ENCODE data around the gene ZNF841. TPM values are rescaled to one million over a fixed set of nuclear protein-coding genes. Genes with fewer than 3 reads are reported as not detected.
"Not testable (repeated sequence)": the region's sequence is repeated elsewhere in the genome, so short reads cannot be mapped to it uniquely, and the experiment has no call there.

The ZNF841 gene
- 9.3 TPM for polyA plus RNA-seq (2013, experiment 1 of 2; ENCODE audit: insufficient read length)
- polyA plus RNA-seq (2013, experiment 2 of 2; ENCODE audit: insufficient read length) = 9.6 TPM

DNA sequence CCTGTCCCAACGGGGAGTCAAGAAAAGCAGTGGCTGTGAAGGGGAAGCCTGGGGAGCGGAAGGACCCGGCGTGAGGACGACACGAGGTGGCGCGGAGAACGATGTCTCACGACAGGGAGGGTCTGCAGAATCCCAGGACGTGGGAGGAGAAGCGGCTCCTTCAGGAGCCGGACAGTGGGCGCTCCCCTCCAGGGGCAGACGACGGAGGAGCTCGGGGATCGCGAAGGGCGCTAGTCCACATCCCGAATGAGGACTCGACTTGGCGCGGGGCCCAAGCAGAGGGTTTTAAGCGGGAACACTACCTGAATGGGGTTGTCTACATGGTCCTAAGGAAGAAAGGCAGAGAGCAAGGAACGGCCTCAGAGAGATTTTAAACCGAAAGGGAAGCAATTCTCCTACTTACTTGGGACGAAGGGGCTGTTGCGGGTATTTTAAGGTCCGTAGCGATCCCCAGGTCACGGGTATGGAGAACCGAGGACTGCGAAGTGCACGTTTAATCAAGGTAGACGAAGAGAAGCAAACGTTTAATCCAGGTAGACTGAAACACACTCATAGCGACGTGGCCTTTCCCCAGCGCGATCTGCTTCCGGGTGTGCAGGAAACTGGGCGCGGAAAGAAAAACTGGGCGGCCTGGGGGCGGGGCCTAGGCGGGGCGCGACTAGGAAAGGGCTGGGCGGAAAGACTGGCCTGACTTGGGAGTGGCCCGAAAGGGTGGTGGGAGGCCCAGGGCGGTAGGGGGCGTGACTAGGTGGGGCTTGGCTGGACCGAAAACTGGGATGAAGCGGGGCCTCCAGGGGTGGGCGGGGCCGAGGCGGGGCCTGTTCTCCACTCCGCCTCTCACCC, at the start of gene ZNF841:
Gene ZNF841 (minus strand): TSS at position 594 of the 843 bp plus-strand sequence. CDS start 10,964 bp downstream, outside the sequence.
- peak; percentile 94 for DNase-seq

DNA sequence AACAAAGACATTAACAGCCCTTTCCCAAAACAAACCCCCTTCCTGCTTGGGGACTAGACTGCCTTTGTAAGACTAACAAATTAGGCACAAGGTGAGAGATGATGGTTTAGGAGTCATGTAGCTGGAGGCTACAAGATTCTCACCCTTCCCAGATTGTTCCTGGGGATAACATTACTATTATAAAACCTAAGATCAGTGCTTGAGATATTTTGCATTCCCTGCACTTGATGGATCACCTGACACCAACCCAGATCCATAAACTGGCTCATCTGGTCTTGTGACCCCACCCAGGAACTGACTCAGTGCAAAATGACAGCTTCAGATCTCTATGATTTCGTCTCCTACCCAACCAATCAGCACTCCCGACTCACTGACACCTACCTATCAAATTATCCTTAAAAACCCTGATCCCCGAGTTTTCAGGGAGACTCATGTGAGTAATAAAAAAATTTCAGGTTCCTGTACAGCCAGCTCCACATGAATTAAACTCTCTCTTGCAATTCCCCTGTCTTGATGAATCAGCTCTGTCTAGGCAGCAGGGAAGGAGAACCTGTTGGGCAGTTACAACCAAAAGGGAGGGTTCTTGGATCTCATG, 46.5 kb upstream of the ZNF841 start:
- DNase-seq = no peak

DNA sequence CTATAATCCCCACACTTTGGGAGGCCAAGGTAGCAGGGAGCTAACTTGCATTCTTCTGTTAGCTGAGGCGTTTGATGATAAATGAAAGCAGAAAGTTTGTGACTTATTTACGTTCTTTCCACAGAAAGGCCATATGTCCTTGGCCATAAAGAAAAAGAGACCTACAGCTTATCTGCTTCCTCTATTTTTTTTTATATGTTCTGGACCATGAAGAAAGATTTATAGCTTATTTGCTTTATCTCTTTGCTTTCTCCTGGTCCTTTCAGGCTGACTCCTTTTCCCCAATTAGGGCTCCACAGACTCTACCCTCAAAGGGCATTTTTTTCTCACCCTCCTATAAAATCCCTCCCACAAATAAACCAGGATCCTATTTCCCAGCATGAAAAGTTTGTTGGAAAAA, 45.6 kb upstream of the ZNF841 start:
- DNase-seq = no peak

DNA sequence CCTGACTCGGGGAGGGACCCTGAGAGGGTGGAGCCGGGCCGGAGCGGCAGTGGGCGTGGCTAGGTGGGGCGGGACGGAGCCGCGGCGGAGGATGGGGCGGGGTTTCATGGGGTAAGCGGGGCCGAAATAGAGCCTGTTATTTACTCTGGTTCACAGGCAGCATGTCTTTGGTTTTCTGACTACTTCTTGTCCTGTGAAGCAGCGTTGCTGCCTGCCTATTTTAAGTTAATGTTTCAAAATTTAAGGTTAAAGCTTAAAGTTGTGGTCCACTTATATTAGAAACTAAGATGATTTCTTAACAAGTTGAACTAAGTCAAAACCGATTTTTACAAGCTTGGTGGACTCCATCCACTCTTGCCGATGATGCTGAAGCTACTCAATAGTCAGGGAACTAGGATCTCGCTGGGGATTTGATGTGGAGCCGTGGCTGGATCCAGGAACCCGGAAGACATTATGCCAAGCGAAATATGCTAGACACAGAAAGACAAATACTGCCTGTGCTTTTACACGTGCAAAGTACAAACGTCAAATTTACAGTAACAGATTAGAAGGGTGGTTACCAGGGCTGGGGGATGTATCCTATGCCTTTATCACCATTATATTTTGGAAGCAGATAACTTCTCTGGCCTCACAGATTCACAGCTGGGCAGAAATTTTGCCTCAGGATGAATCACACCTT, 44.6 kb upstream of the ZNF841 start:
- DNase-seq = no peak

DNA sequence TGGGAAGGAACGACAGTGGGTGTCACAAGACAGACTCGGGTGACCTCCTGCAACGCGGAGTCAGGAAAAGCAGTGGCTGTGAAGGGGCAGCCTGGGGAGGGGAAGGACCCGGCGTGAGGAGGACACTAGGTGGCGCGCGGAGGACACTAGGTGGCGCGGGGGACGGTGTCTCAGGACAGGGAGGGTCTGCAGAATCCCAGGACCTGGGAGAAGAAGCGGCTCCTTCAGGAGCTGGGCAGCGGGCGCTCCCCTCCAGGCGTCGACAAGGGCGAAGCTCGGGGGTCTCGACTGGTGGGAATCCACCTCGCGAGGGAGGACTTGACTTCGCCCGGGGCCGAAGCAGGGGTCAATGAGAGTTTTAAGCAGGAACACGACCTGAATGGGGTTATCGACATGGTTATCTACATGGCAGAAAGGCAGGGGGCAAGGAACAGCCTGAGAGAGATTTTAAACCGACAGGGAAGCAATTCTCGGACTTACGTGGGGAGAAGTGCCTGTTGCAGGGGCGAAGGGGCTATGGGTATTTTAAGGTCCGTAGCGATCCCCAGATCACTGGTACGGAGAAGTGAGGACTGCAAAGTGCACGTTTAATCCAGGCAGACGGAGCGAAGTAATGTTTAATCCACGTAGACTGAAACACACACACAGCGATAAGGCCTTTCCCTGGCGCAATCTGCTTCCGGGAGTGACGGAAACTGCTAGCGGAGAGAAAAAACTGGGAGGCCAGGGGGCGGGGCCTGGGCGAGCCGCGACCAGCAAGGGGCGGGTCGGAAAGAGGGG, 43.9 kb upstream of the ZNF841 start, which contains the start of gene ZNF616:
Gene ZNF616 (minus strand): TSS at position 687 of the 780 bp plus-strand sequence. CDS start 9,426 bp downstream, outside the sequence.
- peak; percentile 95 for DNase-seq

- no peak for DNase-seq
These were observed 43.4 kb upstream of the ZNF841 start for GRCh38 chr19:52138983-52139251.

DNA sequence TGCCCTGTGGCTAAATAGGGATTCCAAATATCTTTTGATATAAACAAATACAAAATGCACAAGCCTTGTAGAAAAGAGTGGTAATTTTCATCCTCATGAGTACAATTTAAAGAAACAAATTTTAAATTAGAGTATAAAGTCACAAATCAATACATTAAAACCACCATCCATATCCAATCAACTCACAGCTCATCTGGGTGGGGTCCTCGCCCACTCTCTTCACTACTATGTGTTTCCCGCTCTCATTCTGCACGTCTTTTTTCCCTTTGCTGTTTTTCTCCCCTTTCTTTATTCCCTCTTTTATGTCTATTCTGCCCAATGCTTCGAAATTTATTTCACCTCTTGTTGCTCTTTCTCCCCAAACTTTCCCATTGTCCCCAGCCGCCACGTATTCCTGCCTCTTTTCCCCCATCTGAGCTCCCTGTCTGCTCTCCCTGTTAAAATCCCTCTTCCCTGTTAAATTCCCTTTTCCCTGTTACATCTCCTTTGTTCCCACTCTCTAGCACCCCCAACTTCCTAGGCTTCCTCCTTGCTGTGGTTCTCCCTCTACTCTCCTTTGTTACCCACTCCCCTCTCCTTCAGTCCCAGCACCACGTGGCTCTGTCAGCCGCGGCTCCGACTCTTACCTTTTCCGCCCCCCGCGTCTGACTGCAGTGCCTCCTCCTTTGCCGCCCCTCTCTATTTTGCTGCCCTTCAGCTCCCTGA, 42.9 kb upstream of the ZNF841 start:
- peak; percentile 21 for DNase-seq

GRCh38 chr19:52120286-52120685, 24.7 kb upstream of the ZNF841 start:
- DNase-seq = no peak

GRCh38 chr19:52115526-52116053, 20.0 kb upstream of the ZNF841 start:
- DNase-seq = no peak

GRCh38 chr19:52114691-52115090, 19.1 kb upstream of the ZNF841 start:
- DNase-seq = no peak

DNA sequence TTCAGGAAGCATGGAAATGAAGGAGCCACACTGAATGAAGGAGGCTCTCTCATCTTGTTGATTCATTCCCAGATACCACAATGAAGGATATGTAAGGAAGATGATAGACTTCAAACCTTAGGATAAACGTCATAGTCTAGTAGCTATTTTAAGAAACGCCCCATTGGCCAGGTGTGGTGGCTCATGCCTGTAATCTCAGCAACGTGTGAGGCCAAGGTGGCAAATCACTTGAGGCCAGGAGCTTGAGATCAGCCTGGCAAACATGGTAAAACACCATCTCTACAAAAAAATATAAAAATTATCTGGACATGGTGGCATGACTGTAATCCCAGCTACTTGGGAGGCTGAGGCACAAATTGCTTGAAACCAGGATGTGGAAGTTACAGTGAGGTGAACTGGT, 17.1 kb upstream of the ZNF841 start:
- DNase-seq = no peak

DNA sequence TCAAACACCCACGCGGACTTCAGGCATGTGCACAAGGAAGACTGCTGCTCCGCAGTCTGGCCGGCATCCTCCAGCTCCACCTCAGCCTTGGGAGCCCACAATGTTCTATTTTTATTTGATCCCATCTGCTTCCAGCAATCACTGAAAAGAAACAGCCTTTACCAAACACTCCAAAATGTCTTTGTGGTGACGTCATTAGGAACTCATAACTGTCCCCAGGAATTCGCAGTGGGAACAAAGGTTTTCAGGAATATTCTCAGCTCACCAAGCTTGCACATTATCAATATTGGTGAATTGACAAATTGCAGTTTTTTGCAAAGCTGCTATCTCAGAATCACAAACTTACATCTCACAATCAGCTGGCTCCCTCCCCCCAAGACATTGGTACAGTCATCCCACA, 15.2 kb upstream of the ZNF841 start:
- DNase-seq = no peak

DNA sequence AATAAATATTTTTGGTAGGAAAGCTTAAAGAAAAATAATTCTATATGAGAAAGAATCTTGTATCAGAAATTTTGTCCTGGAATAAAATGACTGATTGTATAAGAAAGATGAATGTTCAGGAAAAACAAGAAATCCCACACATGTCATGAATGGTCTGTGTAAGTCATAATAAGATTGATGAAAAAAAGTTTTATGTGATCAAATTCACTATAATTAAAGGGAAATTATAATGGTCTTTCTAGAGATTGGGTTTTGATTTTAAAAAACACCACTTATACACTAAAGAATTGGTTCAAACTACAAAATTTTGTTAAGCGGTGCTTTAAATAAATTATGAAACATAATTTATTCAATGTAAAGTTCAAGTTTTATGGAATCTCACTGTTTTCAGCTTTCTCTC, 7.2 kb upstream of the ZNF841 start:
- no peak for DNase-seq

DNA sequence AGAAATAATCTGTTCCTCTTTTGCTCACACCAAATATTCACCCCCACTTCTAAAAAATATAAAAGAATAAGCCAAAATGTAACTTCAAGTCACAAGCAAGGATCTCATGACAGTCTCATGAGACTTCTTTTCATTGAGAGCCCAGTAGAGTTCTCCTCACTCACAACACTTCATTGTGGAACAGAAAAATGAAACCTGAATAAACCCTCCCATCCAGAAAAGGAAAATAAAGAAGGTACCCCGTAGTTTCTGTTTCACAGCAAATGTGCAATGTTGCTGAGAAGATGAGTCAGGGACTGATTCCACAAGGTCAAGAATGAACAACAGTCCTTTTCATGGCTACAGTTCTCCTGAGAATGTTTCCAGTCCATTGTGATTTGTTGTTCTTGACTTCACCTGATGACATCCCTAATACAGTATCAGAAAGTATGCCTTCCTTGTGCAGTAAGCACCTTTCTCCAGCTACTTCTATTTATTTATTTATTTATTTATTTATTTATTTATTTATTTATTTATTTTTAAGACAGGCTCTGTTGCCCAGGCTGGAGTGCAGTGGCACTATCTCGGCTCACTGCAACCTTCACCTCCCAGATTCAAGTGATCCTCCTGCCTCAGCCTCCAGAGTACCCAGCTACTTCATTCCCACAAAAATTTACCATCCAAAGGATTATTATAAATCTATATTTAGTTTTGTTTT, 6.4 kb upstream of the ZNF841 start:
- no peak for DNase-seq

GRCh38 chr19:52099497-52100138, 4.1 kb upstream of the ZNF841 start:
- DNase-seq = no peak

DNA sequence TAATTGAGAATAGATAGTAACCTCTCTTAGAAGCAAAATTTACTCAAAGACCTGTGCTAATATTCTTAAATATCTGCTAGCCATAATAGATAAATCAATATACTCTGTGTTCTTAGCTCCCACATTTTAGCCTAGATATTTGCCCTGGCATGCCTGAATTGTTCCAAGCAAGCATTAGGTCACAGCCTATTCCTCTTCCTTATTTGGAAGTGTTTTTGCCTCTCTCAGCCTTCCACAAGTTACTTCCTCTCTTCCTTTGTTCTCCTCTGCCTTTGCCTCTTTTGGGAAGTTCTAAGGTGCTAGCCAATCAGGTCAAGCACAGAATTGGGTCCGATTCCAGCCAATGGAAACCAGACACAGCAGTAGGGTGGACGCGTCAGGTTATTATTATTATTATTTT, 851 bp upstream of the ZNF841 start:
- DNase-seq = not testable (repeated sequence)

DNA sequence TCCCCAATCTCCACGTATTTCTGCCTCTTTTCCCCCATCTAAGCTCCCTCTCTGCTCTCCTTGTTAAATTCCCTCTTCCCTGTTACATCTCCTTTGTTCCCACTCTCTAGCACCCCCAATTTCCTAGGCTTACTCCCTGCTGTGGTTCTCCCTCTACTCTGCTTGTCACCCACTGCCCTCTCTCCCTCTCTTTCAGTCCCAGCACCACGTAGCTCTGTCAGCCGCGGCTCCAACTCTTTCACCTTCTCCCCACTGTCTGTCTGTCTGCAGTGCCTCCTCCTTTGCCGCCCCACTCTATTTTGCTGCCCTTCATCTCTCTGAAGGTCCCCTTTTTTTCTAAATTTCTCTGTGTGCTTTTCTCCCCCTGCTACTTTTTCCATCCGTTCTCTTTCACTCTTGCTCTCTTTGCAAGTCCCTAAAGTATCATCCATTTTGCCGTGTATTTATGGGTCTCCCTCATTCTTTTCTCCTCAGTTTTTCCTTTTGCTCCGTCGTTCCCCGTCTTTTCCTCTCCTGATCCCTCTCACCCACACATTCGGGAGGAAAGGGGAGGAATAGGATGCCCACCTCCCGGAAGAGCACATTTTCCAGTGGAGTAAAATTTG, 937 bp downstream of the ZNF841 start:
- no peak for DNase-seq

DNA sequence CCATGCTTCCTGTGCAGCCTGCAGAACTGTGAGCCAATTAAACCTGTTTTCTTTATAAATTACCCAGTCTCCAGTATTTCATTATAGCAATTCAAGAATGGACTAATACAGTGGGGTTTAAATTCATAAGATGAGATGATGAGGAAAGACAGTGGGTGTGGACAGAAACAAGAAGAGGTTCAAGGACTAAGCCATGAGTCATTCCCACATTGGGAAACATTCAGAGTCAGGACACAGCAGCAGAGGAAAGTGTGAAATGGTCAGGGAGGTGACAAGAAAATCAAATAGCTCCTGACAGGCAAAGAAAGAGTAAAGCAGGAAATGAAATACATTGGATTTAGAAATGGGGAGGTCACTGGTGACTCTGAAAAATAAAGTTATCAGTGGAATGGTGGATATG, 9.1 kb downstream of the ZNF841 start:
- no peak for DNase-seq

GRCh38 chr19:52070496-52070895, 25.1 kb downstream of the ZNF841 start:
- no peak for DNase-seq

- no peak for DNase-seq
These were observed 25.9 kb downstream of the ZNF841 start for GRCh38 chr19:52069653-52070052.

Data from fibroblast of skin of scalp (primary cell).